Mammary epithelial cell (primary cell): ENCODE data around the gene B3GLCT.

Source experiments
- EZH2 ChIP-seq: IDR thresholded peaks from 2 replicates; pipeline ENCODE4 v1.6.1; 2012; ENCODE audit warnings: low read length, inconsistent platforms, borderline replicate concordance
- TF ChIP-seq, protein P1 (sequence below), 2 donors: IDR thresholded peaks in 1 of 2; conservative IDR thresholded peaks in 1 of 2; 2 replicates each; pipeline ENCODE4 v1.5.1; 2011 to 2012; ENCODE audit warnings: inconsistent platforms in 2 of 2, low read length in 2 of 2, mild to moderate bottlenecking in 2 of 2, control low read depth in 1 of 2, low read depth in 1 of 2; ENCODE audit not compliant: insufficient read depth in 1 of 2; ENCODE audit errors: extremely low read depth in 1 of 2

DNA sequence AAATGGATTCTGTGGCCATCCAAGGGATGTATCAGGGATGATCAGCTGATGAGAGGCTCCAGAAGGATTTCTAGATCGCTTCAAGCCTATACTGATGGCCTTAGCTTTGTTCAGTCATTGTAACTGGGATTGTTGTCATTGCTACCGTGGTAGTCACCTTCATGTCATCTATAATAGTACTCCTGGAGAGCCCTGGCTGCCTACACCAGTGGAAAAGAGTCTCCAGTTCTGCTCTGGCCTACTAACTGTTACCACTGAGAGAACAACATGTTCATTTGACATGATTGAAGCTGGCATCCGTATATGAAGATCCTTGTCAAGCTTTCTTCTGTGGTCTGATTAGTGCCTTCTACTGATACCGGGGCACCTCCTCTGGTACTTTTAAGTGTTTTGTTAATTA lies 131.3 kb downstream of the B3GLCT start:
- TF ChIP-seq, protein P1, sequence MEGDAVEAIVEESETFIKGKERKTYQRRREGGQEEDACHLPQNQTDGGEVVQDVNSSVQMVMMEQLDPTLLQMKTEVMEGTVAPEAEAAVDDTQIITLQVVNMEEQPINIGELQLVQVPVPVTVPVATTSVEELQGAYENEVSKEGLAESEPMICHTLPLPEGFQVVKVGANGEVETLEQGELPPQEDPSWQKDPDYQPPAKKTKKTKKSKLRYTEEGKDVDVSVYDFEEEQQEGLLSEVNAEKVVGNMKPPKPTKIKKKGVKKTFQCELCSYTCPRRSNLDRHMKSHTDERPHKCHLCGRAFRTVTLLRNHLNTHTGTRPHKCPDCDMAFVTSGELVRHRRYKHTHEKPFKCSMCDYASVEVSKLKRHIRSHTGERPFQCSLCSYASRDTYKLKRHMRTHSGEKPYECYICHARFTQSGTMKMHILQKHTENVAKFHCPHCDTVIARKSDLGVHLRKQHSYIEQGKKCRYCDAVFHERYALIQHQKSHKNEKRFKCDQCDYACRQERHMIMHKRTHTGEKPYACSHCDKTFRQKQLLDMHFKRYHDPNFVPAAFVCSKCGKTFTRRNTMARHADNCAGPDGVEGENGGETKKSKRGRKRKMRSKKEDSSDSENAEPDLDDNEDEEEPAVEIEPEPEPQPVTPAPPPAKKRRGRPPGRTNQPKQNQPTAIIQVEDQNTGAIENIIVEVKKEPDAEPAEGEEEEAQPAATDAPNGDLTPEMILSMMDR (conservative IDR thresholded peaks at IDR 0.05 in 1 of 2, IDR thresholded peaks at IDR 0.05 in 1 of 2; ENCODE audit: extremely low read depth in 1 of 2, insufficient read depth in 1 of 2, low read depth in 1 of 2, low read length in 2 of 2) = no peak
- no peak for TF ChIP-seq EZH2
